ENCODE measurements around the gene APOA5. TPM values are rescaled to one million over a fixed set of nuclear protein-coding genes. Genes with fewer than 3 reads are reported as not detected.

The APOA5 gene
- total and polyA plus RNA-seq, 2 of the 13 experiments (the other 11 are each of a cell fraction or from before 2014, with no cell fraction given) = 44.0 to 49.1 TPM

DNA sequence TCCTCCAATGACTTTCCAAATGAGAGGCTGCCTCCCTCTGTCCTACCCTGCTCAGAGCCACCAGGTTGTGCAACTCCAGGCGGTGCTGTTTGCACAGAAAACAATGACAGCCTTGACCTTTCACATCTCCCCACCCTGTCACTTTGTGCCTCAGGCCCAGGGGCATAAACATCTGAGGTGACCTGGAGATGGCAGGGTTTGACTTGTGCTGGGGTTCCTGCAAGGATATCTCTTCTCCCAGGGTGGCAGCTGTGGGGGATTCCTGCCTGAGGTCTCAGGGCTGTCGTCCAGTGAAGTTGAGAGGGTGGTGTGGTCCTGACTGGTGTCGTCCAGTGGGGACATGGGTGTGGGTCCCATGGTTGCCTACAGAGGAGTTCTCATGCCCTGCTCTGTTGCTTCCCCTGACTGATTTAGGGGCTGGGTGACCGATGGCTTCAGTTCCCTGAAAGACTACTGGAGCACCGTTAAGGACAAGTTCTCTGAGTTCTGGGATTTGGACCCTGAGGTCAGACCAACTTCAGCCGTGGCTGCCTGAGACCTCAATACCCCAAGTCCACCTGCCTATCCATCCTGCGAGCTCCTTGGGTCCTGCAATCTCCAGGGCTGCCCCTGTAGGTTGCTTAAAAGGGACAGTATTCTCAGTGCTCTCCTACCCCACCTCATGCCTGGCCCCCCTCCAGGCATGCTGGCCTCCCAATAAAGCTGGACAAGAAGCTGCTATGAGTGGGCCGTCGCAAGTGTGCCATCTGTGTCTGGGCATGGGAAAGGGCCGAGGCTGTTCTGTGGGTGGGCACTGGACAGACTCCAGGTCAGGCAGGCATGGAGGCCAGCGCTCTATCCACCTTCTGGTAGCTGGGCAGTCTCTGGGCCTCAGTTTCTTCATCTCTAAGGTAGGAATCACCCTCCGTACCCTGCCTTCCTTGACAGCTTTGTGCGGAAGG lies 40.9 kb upstream of the APOA5 start (continued):
- TF ChIP-seq, protein P1, sequence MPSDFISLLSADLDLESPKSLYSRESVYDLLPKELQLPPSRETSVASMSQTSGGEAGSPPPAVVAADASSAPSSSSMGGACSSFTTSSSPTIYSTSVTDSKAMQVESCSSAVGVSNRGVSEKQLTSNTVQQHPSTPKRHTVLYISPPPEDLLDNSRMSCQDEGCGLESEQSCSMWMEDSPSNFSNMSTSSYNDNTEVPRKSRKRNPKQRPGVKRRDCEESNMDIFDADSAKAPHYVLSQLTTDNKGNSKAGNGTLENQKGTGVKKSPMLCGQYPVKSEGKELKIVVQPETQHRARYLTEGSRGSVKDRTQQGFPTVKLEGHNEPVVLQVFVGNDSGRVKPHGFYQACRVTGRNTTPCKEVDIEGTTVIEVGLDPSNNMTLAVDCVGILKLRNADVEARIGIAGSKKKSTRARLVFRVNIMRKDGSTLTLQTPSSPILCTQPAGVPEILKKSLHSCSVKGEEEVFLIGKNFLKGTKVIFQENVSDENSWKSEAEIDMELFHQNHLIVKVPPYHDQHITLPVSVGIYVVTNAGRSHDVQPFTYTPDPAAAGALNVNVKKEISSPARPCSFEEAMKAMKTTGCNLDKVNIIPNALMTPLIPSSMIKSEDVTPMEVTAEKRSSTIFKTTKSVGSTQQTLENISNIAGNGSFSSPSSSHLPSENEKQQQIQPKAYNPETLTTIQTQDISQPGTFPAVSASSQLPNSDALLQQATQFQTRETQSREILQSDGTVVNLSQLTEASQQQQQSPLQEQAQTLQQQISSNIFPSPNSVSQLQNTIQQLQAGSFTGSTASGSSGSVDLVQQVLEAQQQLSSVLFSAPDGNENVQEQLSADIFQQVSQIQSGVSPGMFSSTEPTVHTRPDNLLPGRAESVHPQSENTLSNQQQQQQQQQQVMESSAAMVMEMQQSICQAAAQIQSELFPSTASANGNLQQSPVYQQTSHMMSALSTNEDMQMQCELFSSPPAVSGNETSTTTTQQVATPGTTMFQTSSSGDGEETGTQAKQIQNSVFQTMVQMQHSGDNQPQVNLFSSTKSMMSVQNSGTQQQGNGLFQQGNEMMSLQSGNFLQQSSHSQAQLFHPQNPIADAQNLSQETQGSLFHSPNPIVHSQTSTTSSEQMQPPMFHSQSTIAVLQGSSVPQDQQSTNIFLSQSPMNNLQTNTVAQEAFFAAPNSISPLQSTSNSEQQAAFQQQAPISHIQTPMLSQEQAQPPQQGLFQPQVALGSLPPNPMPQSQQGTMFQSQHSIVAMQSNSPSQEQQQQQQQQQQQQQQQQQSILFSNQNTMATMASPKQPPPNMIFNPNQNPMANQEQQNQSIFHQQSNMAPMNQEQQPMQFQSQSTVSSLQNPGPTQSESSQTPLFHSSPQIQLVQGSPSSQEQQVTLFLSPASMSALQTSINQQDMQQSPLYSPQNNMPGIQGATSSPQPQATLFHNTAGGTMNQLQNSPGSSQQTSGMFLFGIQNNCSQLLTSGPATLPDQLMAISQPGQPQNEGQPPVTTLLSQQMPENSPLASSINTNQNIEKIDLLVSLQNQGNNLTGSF (CRISPR knock-in tag; IDR thresholded peaks at IDR 0.05) = 0 out of 2 replicates have a peak, but pooled peaks have one; percentile 42
- no peak for TF ChIP-seq ZKSCAN1 (IDR thresholded peaks at IDR 0.05; ENCODE audit: low read length)
- no peak for TF ChIP-seq DDIT3 (CRISPR knock-in tag; IDR thresholded peaks at IDR 0.05)
- peak; percentile 65; the same call in 1 of the 2 replicates for TF ChIP-seq ZNF121 (CRISPR knock-in tag; IDR thresholded peaks at IDR 0.05)
- TF ChIP-seq, protein P2, sequence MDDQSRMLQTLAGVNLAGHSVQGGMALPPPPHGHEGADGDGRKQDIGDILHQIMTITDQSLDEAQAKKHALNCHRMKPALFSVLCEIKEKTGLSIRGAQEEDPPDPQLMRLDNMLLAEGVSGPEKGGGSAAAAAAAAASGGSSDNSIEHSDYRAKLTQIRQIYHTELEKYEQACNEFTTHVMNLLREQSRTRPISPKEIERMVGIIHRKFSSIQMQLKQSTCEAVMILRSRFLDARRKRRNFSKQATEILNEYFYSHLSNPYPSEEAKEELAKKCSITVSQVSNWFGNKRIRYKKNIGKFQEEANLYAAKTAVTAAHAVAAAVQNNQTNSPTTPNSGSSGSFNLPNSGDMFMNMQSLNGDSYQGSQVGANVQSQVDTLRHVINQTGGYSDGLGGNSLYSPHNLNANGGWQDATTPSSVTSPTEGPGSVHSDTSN (CRISPR knock-in tag; IDR thresholded peaks at IDR 0.05; ENCODE audit: borderline replicate concordance) = 0 out of 2 replicates have a peak, but pooled peaks have one; percentile 49
- peak; percentile 99 for TF ChIP-seq PHF5A (CRISPR knock-in tag; IDR thresholded peaks at IDR 0.05; ENCODE audit: low read depth, unreplicated experiment)
- peak; percentile 79; the same call in 1 of the 2 replicates for TF ChIP-seq ZNF274 (CRISPR knock-in tag; IDR thresholded peaks at IDR 0.05)
- TF ChIP-seq KDM1A (CRISPR knock-in tag; IDR thresholded peaks at IDR 0.05) = peak; percentile 93
- peak; percentile 91 for TF ChIP-seq ZBTB38 (CRISPR knock-in tag; IDR thresholded peaks at IDR 0.05)
- TF ChIP-seq, protein P3, sequence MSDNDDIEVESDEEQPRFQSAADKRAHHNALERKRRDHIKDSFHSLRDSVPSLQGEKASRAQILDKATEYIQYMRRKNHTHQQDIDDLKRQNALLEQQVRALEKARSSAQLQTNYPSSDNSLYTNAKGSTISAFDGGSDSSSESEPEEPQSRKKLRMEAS (IDR thresholded peaks at IDR 0.05) = no peak
- peak; percentile 69; the same call in 1 of the 2 replicates for TF ChIP-seq ZNF766 (CRISPR knock-in tag; IDR thresholded peaks at IDR 0.05; ENCODE audit: borderline replicate concordance)
- peak; percentile 63; the same call in 1 of the 2 replicates for TF ChIP-seq ZNF33A (CRISPR knock-in tag; IDR thresholded peaks at IDR 0.05; ENCODE audit: borderline replicate concordance)
- peak; percentile 83; the same call in 1 of the 2 replicates for TF ChIP-seq ZNF710 (CRISPR knock-in tag; IDR thresholded peaks at IDR 0.05; ENCODE audit: borderline replicate concordance)
- TF ChIP-seq RBM39 (IDR thresholded peaks at IDR 0.05; ENCODE audit: low read depth, low read length, poor library complexity, severe bottlenecking) = peak; percentile 37
- no peak; the same call in 1 of the 2 replicates for TF ChIP-seq CHD4 (IDR thresholded peaks at IDR 0.05; ENCODE audit: borderline replicate concordance, low read length)
- peak; percentile 90 for TF ChIP-seq TEAD3 (CRISPR knock-in tag; optimal IDR thresholded peaks at IDR 0.05; ENCODE audit: borderline replicate concordance)
- TF ChIP-seq ZNF775 (CRISPR knock-in tag; IDR thresholded peaks at IDR 0.05; ENCODE audit: borderline replicate concordance) = no peak
- peak; percentile 41; the same call in 1 of the 2 replicates for TF ChIP-seq KLF6 (CRISPR knock-in tag; IDR thresholded peaks at IDR 0.05)
- TF ChIP-seq ZNF501 (CRISPR knock-in tag; IDR thresholded peaks at IDR 0.05) = peak; percentile 50; the same call in 1 of the 2 replicates

All from HepG2 (cell line).